ENCODE results near the gene CD6.

- TF ChIP-seq ZNF274 (IDR thresholded peaks at IDR 0.05; ENCODE audit: low read depth, low read length) (no peak), SUZ12 (IDR thresholded peaks at IDR 0.05; ENCODE audit: extremely low read depth, insufficient read depth, insufficient read length) (no peak)
Measured at GRCh38 chr11:60942219-60942618, 29.3 kb upstream of the CD6 start.
